Suprapubic skin (tissue), 4 donors: ENCODE results near the gene ZNF385A. TPM values are rescaled to one million over a fixed set of nuclear protein-coding genes. Genes with fewer than 3 reads are reported as not detected.

Source experiments
- DNase-seq, 2 donors: peaks; one replicate each; pipeline ENCODE4 v3.0.0-alpha.2; 2019; ENCODE audit warnings: low spot score in 2 of 2
- H3K27ac ChIP-seq: fragments of 200-600 bp; sonication (generic); one replicate; pipeline ENCODE4 v1.5.1; 2019
- H3K27me3 ChIP-seq: fragments of 200-600 bp; sonication (generic); one replicate; pipeline ENCODE4 v1.5.1; 2019
- H3K36me3 ChIP-seq: fragments of 200-600 bp; sonication (generic); one replicate; pipeline ENCODE4 v1.5.1; 2019
- H3K4me1 ChIP-seq: fragments of 200-600 bp; sonication (generic); one replicate; pipeline ENCODE4 v1.5.1; 2019
- H3K4me3 ChIP-seq: fragments of 200-600 bp; sonication (generic); one replicate; pipeline ENCODE4 v1.5.1; 2019; ENCODE audit warnings: mild to moderate bottlenecking
- H3K9me3 ChIP-seq: fragments of 200-600 bp; sonication (generic); one replicate; pipeline ENCODE4 v1.5.1; 2019
- CTCF ChIP-seq, 2 donors: fragments of 200-600 bp in 1 of 2; fragments of 450-650 bp in 1 of 2; sonication (generic) in 1 of 2; IDR thresholded peaks; one replicate each; pipeline ENCODE4 v1.5.1; 2016 to 2019; ENCODE audit warnings: antibody characterized with exemption in 2 of 2, mild to moderate bottlenecking in 1 of 2, moderate library complexity in 1 of 2
- EP300 ChIP-seq: sonication (generic); formaldehyde crosslinking; IDR thresholded peaks from one replicate; pipeline ENCODE4 v1.6.1; 2017; ENCODE audit warnings: antibody characterized with exemption
- POLR2A ChIP-seq, 2 donors: fragments of 450-650 bp; IDR thresholded peaks; one replicate each; pipeline ENCODE4 v1.6.1; 2017; ENCODE audit warnings: antibody characterized with exemption in 2 of 2, mild to moderate bottlenecking in 2 of 2, moderate library complexity in 2 of 2
- POLR2AphosphoS5 ChIP-seq, 3 donors: sonication (generic); formaldehyde crosslinking; IDR thresholded peaks; one replicate each; pipeline ENCODE4 v1.6.1; 2017; ENCODE audit warnings: antibody characterized with exemption in 3 of 3
- WGBS: methylation state at CpG from one replicate; pipeline ENCODE4 v1.1.5; 2018; 5-methylcytosine and 5-hydroxymethylcytosine counted together
- total RNA-seq, 4 donors: library from RNA; depleted of rRNA; stranded (reverse); fragments of >200 nt; gene quantifications; one replicate each; pipeline ENCODE4 v1.1.0, GENCODE V29; 2016

ZNF385A gene
- total RNA-seq, 4 donors from 2014 or later: 99.5 to 134 (median 113) TPM

- Histone ChIP-seq H3K27ac (no peak overlapping the region), H3K4me1 (peaks cover 40% of the 10 kb centered on the region), H3K9me3 (no peaks in the 10 kb centered on the region), H3K27me3 (no peaks in the 10 kb centered on the region), H3K36me3 (peaks cover 76% of the 10 kb centered on the region), H3K4me3 (no peak overlapping the region)
- TF ChIP-seq POLR2AphosphoS5 (IDR thresholded peaks at IDR 0.05) (no peak), POLR2A (IDR thresholded peaks at IDR 0.05) (no peak), EP300 (no peak), CTCF (IDR thresholded peaks at IDR 0.05) (no peak)
- WGBS: 59% methylated on average over 5 of the region's 5 CpGs
- no peak for DNase-seq
These were observed 22.8 kb upstream of the ZNF385A start for GRCh38 chr12:54407183-54407905.

GRCh38 chr12:54405573-54405972 is 21.0 kb upstream of the ZNF385A start:
- Histone ChIP-seq H3K4me1 (peaks cover 22% of the 10 kb centered on the region), H3K9me3 (no peaks in the 10 kb centered on the region), H3K27ac (no peak overlapping the region), H3K4me3 (no peak overlapping the region), H3K36me3 (peaks cover 92% of the 10 kb centered on the region), H3K27me3 (no peaks in the 10 kb centered on the region)
- no peak for TF ChIP-seq EP300
- TF ChIP-seq POLR2AphosphoS5 (IDR thresholded peaks at IDR 0.05): no peak
- no peak for TF ChIP-seq POLR2A (IDR thresholded peaks at IDR 0.05)
- TF ChIP-seq CTCF (IDR thresholded peaks at IDR 0.05): no peak
- no peak for DNase-seq
- 93% methylated on average over 7 of the region's 7 CpGs for WGBS

DNA sequence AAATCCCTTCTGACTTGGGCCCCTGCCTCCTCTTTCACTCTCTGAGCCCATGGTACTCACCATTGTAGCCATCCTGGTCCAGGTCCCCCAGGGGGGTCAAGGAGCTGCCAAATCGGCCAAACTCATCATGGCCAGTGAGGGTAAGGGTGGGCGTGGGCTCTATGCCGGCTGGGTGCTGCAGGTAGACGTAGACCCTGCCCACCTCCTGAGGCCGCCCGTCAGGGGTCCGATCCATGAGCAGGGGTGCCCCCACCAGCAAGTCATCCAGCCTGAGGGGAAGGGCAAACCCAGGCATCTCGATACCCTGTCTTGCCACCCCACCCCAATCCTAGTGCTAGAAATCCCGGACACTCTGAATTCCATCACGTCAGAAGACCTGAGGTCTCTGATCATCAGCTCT is 20.6 kb upstream of the ZNF385A start:
- whole genome bisulfite sequencing: 93% methylated on average over 3 of the region's 10 CpGs
- H3K4me1 ChIP-seq: peaks cover 20% of the 10 kb centered on the region

DNA sequence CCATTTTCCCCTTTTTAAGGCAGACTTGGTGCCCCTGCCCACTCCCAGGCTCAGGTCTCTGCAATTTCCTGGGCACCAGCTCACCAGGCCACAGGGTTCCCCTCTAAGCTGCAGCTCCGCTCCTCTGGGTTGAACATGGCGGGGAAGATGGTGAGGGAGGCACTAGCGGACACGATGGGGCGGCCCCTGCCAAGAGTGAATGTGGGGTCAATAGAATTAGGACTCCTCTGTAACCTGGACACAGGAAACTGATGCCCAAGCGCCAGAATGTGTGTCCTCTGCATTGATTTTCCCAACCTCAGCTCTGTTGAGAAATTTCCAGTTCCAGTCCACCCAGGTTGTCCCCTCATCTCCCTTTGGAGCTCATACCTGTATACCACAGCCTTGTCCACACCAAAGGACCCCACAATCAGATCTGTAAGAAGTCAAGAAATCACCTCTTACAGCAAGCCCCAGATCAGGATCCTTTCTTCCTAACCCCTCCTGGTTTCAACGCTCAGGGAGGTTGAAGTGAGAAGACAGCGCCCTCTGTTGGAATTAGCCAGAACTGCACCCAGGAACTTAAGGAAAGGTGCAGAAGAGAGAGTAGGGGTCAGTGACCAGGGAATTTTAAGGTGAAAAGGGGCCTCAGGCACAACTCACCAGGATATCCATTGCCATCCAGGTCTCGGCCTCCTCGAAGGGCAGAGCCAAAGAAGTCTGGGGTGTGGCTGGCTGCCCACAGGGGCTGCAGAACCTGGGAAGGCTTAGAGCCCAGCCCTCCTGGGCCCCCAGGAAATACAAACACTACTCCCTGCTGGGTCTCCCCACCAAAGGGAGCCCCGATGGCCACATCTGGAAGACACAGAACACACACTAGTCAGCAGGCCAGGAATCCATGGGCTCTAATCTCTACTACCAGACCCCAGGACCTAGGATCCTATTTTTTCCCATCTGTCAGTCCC is 19.8 kb upstream of the ZNF385A start:
- Histone ChIP-seq H3K9me3 (no peaks in the 10 kb centered on the region), H3K4me1 (peaks cover 20% of the 10 kb centered on the region), H3K36me3 (peaks cover 94% of the 10 kb centered on the region), H3K27ac (no peak overlapping the region), H3K4me3 (no peak overlapping the region), H3K27me3 (no peaks in the 10 kb centered on the region)
- peak; percentile 79 to 96 for TF ChIP-seq CTCF (IDR thresholded peaks at IDR 0.05)
- no peak for TF ChIP-seq EP300
- DNase-seq: no peak
- WGBS: 61% methylated on average over 11 of the region's 11 CpGs

More for the DNA sequence above, 20.6 kb upstream of the ZNF385A start:
- H3K27me3 ChIP-seq: no peaks in the 10 kb centered on the region
- peaks cover 93% of the 10 kb centered on the region for H3K36me3 ChIP-seq
- TF ChIP-seq POLR2AphosphoS5 (IDR thresholded peaks at IDR 0.05): no peak
- no peak for TF ChIP-seq POLR2A (IDR thresholded peaks at IDR 0.05)
- TF ChIP-seq CTCF (IDR thresholded peaks at IDR 0.05): no peak
- no peak for TF ChIP-seq EP300
- H3K4me3 ChIP-seq: no peak overlapping the region
- no peaks in the 10 kb centered on the region for H3K9me3 ChIP-seq
- H3K27ac ChIP-seq: no peak overlapping the region
- no peak for DNase-seq

DNA sequence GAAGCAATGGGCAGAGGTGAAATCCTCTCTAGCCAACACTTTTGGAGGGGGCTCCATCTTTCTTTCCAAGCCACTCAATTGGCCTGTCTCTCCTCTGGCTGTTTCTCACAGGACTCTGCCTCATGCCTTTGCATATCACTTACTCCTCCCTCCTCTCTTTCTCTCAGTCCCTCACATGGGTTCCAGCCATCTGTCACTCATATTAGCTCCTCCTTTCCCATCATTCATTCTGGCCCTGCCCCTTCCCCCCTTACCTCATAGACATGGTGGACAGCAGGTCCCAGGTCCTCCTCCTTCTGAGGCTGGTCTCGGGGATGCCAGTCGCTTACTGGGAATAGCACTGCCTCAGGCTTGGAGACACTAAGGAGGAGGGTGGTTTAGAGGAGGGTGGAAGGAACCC is 16.6 kb upstream of the ZNF385A start:
- Histone ChIP-seq H3K36me3 (peaks cover 93% of the 10 kb centered on the region), H3K9me3 (no peaks in the 10 kb centered on the region), H3K4me3 (no peak overlapping the region), H3K27ac (no peak overlapping the region), H3K4me1 (peaks cover under 1% of the 10 kb centered on the region), H3K27me3 (no peaks in the 10 kb centered on the region)
- WGBS: 100% methylated on average over 2 of the region's 2 CpGs
- DNase-seq: no peak
- TF ChIP-seq POLR2A (IDR thresholded peaks at IDR 0.05): no peak
- TF ChIP-seq CTCF (IDR thresholded peaks at IDR 0.05): no peak
- no peak for TF ChIP-seq POLR2AphosphoS5 (IDR thresholded peaks at IDR 0.05)
- no peak for TF ChIP-seq EP300
